HUES6 (cell line): ENCODE measurements around the gene MYRF.

Experiments
- H3K27ac ChIP-seq: 2 replicates; pipeline ENCODE4 v1.7.0; 2013; ENCODE audit warnings: low read depth, mild to moderate bottlenecking, low read length, inconsistent platforms
- H3K27me3 ChIP-seq: 2 replicates; pipeline ENCODE4 v1.6.1; 2013; ENCODE audit warnings: low read length; ENCODE audit not compliant: control insufficient read depth, insufficient read depth
- H3K36me3 ChIP-seq: 2 replicates; pipeline ENCODE4 v1.6.1; 2013; ENCODE audit warnings: low read length; ENCODE audit not compliant: control insufficient read depth, insufficient read depth
- H3K4me1 ChIP-seq: 2 replicates; pipeline ENCODE4 v1.6.1; 2013; ENCODE audit warnings: low read length; ENCODE audit not compliant: control insufficient read depth, insufficient read depth
- H3K4me3 ChIP-seq: 2 replicates; pipeline ENCODE4 v1.5.1; 2013; ENCODE audit warnings: low read depth, low read length
- H3K9ac ChIP-seq: one replicate; pipeline ENCODE4 v1.6.1; 2013; ENCODE audit warnings: mild to moderate bottlenecking, low read length
- H3K9me3 ChIP-seq: 2 replicates; pipeline ENCODE4 v1.6.1; 2013; ENCODE audit warnings: low read depth, low read length; ENCODE audit not compliant: control insufficient read depth, insufficient read depth

The MYRF gene

DNA sequence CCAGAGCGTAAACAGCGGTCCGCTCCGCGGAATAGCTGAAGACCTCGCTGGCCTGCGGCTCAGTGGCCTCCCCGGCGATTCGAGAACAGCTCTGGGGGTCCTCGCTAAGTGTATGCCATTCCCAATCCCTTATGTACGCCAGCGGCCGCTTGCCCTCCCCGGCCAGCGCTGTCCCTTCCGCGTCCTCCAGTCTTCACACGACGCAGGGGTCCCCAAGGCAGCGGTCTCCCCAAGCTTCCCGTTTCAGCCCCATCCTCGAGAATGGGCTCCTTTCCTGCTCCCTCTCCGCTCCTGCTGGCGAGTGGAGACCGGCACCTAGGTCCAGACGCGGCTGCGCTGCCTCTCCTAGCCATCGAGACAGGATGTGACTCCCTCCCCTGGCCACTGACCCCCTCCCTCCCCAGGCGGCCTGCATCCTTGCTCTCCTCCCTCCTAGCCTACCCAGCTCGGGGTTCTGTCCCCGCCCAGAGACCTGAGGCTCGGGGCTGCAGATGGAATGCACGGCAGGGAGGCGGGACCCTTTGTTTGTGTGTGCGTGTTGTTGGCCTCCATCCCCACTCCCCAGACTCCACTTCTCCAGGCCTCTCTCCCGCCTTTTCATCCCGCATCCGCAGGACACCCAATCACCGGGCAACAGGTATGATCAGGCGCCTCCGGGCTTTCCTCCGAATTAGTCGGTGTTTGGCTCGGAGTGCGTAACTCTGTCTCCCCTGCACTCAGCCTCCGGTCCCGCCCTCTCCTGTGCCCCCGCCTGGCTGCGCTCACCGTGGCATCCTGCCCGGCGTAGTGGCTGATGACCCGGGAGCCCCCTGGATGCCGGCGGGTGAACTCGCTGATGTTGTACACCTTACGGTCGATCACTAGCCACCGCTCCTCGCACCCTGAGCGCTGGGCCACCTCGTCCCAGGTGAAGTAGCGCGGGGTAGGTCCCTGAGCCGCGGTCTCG is 63.6 kb downstream of the MYRF start:
- H3K27ac ChIP-seq, result peak overlapping the region; percentile 86
- peaks cover 14% of the 10 kb centered on the region for H3K4me1 ChIP-seq
- peak overlapping the region; percentile 97 for H3K9ac ChIP-seq
- H3K27me3 ChIP-seq, result no peaks in the 10 kb centered on the region
- H3K36me3 ChIP-seq, result peaks cover 30% of the 10 kb centered on the region
- peak overlapping the region; percentile 63 for H3K4me3 ChIP-seq
- no peaks in the 10 kb centered on the region for H3K9me3 ChIP-seq

DNA sequence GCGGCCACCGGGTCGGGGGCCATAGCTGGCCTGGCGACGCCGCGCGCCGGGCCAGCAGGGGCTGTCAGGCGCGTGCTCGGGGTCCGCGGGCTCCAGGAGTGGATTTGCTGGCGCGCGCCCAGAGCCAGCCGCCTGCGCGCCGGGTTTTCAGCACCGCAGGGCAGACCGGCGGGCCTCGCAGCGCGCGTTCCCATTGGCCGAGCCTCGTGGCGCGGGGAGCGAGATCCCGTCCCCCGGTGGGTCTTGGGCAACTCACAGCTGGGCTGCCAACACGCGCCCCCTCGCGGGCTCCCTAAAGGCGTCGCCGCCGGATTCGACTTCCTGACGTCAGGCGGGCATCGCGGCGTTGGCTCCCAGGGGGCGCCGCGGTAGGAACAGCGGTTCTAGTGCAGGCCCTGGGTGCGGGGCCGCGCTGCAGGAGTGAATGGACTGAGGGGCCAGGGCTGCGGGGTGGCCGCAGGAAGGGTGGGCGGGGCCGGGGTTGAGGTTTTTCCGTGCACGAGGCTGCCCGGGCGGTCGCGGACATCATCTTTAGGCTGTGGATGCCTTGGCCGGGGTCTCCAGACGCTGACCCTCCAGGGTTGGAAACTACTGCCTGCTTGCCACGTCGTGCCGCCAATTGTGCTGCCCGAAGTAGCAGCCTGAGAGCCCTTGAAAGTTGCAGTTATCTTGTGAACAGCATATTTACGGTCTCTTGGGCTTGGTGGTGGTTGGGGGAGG is 64.5 kb downstream of the MYRF start, which contains the start of gene FADS1:
TSS of gene FADS1 (minus strand) at position 268 of the 720 bp plus-strand sequence. CDS start at position 194, 74 bp downstream.
- Histone ChIP-seq H3K27ac (peak within 1 kb of the TSS; percentile 86), H3K4me3 (peak within 1 kb of the TSS; percentile 63), H3K4me1 (peaks cover 14% of the 10 kb centered on the region), H3K36me3 (peaks cover 21% of the 10 kb centered on the region), H3K27me3 (no peaks in the 10 kb centered on the region), H3K9ac (peak within 1 kb of the TSS; percentile 97), H3K9me3 (no peaks in the 10 kb centered on the region)

GRCh38 chr11:61817471-61818202 is 65.2 kb downstream of the MYRF start:
- Histone ChIP-seq H3K4me1 (peaks cover 14% of the 10 kb centered on the region), H3K9me3 (no peaks in the 10 kb centered on the region), H3K4me3 (peak overlapping the region; percentile 63), H3K9ac (peak overlapping the region; percentile 89), H3K27ac (peak overlapping the region; percentile 59; the same call in 1 of the 2 replicates), H3K27me3 (no peaks in the 10 kb centered on the region), H3K36me3 (peaks cover 14% of the 10 kb centered on the region)

GRCh38 chr11:61820174-61820573 is 67.7 kb downstream of the MYRF start:
- H3K27ac ChIP-seq, result no peak overlapping the region
- H3K9me3 ChIP-seq, result no peaks in the 10 kb centered on the region
- no peak overlapping the region for H3K4me3 ChIP-seq
- no peak overlapping the region for H3K9ac ChIP-seq
- peaks cover 12% of the 10 kb centered on the region for H3K4me1 ChIP-seq
- H3K36me3 ChIP-seq, result peaks cover 5% of the 10 kb centered on the region; the same call in 1 of the 2 replicates
- no peaks in the 10 kb centered on the region for H3K27me3 ChIP-seq

- Histone ChIP-seq H3K27ac (peak overlapping the region; percentile 85), H3K36me3 (peaks cover 13% of the 10 kb centered on the region; the same call in 1 of the 2 replicates), H3K9ac (peak overlapping the region; percentile 98)
Measured at GRCh38 chr11:61826930-61827570, 74.6 kb downstream of the MYRF start.

GRCh38 chr11:61827571-61828378 is 75.3 kb downstream of the MYRF start, which contains the start of gene FADS2:
FADS2 (plus strand) TSS chr11:61828300; CDS start chr11:61828391, 91 bp downstream.
- Histone ChIP-seq H3K9me3 (no peaks in the 10 kb centered on the region), H3K36me3 (peaks cover 20% of the 10 kb centered on the region; the same call in 1 of the 2 replicates), H3K4me3 (peak within 1 kb of the TSS; percentile 99), H3K4me1 (peaks cover 42% of the 10 kb centered on the region), H3K9ac (peak within 1 kb of the TSS; percentile 98), H3K27me3 (no peaks in the 10 kb centered on the region), H3K27ac (peak within 1 kb of the TSS; percentile 85)

More at GRCh38 chr11:61826930-61827570, 74.6 kb downstream of the MYRF start:
- H3K4me3 ChIP-seq, result peak overlapping the region; percentile 99
- peaks cover 37% of the 10 kb centered on the region for H3K4me1 ChIP-seq
- H3K27me3 ChIP-seq, result no peaks in the 10 kb centered on the region
- H3K9me3 ChIP-seq, result no peaks in the 10 kb centered on the region

DNA sequence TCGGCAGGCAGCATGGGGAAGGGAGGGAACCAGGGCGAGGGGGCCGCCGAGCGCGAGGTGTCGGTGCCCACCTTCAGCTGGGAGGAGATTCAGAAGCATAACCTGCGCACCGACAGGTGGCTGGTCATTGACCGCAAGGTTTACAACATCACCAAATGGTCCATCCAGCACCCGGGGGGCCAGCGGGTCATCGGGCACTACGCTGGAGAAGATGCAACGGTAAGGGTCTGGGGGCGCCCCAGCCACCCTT is 75.9 kb downstream of the MYRF start:
- Histone ChIP-seq H3K9me3 (no peaks in the 10 kb centered on the region), H3K27me3 (no peaks in the 10 kb centered on the region), H3K36me3 (peaks cover 18% of the 10 kb centered on the region; the same call in 1 of the 2 replicates), H3K9ac (peak overlapping the region; percentile 98), H3K4me1 (peaks cover 47% of the 10 kb centered on the region), H3K4me3 (peak overlapping the region; percentile 99), H3K27ac (peak overlapping the region; percentile 85)

DNA sequence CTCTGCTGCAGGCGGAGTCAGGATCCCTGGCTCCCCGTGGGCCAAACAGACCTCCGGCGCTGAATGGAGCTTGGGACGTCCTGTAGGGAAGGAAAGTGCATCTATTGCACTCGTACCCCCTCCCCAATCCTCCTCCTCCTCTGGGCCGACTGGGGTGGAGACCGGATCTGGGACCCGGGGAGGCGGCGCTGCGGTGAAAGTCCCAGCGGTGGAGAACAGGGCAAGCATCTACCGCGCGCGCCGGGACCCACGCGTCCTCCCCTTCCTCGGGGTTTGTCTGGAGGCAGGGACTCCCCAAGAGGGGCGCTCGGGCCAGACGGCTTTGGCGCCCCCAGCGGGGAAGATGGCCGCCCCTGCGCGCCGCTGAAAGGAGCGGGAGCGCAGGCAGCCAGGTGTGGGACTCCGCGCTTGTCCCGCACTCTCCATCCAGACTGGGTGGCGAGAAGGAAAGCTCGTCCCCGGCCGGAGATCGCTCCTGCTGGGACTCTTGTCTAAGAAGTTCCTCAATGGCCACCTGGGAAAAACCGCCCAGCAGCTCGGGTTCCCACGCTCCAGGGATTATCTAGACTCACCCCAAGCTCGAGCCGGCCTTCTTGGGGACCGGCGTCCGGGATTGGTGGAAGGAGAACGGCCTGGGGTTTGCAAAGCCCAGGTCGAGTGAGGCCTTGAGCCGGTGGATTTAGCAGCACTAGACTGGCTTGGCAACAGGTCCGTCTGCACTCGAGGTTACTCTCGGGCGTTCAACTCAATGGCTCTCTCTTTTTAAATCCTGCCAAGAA is 76.4 kb downstream of the MYRF start:
- H3K9me3 ChIP-seq, result no peaks in the 10 kb centered on the region
- H3K36me3 ChIP-seq, result peaks cover 23% of the 10 kb centered on the region; the same call in 1 of the 2 replicates
- H3K4me3 ChIP-seq, result peak overlapping the region; percentile 99
- peaks cover 52% of the 10 kb centered on the region for H3K4me1 ChIP-seq
- H3K27me3 ChIP-seq, result no peaks in the 10 kb centered on the region
- H3K9ac ChIP-seq, result peak overlapping the region; percentile 98
- peak overlapping the region; percentile 85 for H3K27ac ChIP-seq

GRCh38 chr11:61829806-61830205 is 77.4 kb downstream of the MYRF start:
- no peaks in the 10 kb centered on the region for H3K27me3 ChIP-seq
- H3K9ac ChIP-seq, result peak overlapping the region; percentile 98
- peak overlapping the region; percentile 99 for H3K4me3 ChIP-seq
- peaks cover 29% of the 10 kb centered on the region; the same call in 1 of the 2 replicates for H3K36me3 ChIP-seq
- H3K9me3 ChIP-seq, result no peaks in the 10 kb centered on the region
- H3K27ac ChIP-seq, result no peak overlapping the region; the same call in 1 of the 2 replicates
- peaks cover 61% of the 10 kb centered on the region for H3K4me1 ChIP-seq
